NCI-H446 (cell line): ENCODE data around the gene NOXRED1.
"Not testable (repeated sequence)": the region's sequence is repeated elsewhere in the genome, so short reads cannot be mapped to it uniquely, and the experiment has no call there.

Experiments
- DNase-seq, 2 experiments: peaks; one replicate each; lab custom pipeline; 2025; lab: John Stamatoyannopoulos, UW

Gene NOXRED1

GRCh38 chr14:77423423-77423822 lies at the start of gene NOXRED1:
Gene NOXRED1, minus strand, starts transcription at chr14:77423523. Its CDS starts 634 bp downstream, at chr14:77422889.
- DNase-seq = no peak

- DNase-seq = no peak
These were observed 47.0 kb upstream of the NOXRED1 start for GRCh38 chr14:77470224-77470870.

GRCh38 chr14:77469539-77469938 lies 46.2 kb upstream of the NOXRED1 start:
- DNase-seq = no peak

- no peak for DNase-seq
These were observed 45.8 kb upstream of the NOXRED1 start for GRCh38 chr14:77469067-77469505.

- no peak for DNase-seq
These were observed 44.5 kb upstream of the NOXRED1 start for GRCh38 chr14:77467801-77468200.

GRCh38 chr14:77459072-77459723 lies 35.9 kb upstream of the NOXRED1 start:
- DNase-seq = peak; percentile 44 to 69

- no peak for DNase-seq
These were observed 35.1 kb upstream of the NOXRED1 start for GRCh38 chr14:77458249-77458950.

- peak; percentile 96 to 97 for DNase-seq
These were observed 34.4 kb upstream of the NOXRED1 start, which contains the start of the genes AHSA1 and VIPAS39 for GRCh38 chr14:77457522-77458248. Gene AHSA1, plus strand, starts transcription at chr14:77458093. Its CDS starts 97 bp downstream, at chr14:77458190. Gene VIPAS39, minus strand, starts transcription at chr14:77457601. Its CDS starts 3,499 bp downstream, at chr14:77454102.

- no peak for DNase-seq
These were observed 33.8 kb upstream of the NOXRED1 start for GRCh38 chr14:77457115-77457521.

- no peak for DNase-seq
These were observed 32.8 kb upstream of the NOXRED1 start for GRCh38 chr14:77455966-77456640.

GRCh38 chr14:77442196-77442595 lies 18.9 kb upstream of the NOXRED1 start:
- no peak for DNase-seq

- no peak for DNase-seq
These were observed 16.5 kb upstream of the NOXRED1 start for GRCh38 chr14:77439861-77440260.

- no peak for DNase-seq
These were observed 15.3 kb upstream of the NOXRED1 start for GRCh38 chr14:77438596-77438995.

GRCh38 chr14:77436042-77436441 lies 12.7 kb upstream of the NOXRED1 start:
- no peak for DNase-seq

- DNase-seq = no peak
These were observed 3.1 kb upstream of the NOXRED1 start for GRCh38 chr14:77426396-77426795.

GRCh38 chr14:77424862-77425261 lies 1.5 kb upstream of the NOXRED1 start:
- DNase-seq = no peak

GRCh38 chr14:77421201-77421600 lies 2.1 kb downstream of the NOXRED1 start:
- DNase-seq = no peak

- no peak for DNase-seq
These were observed 6.5 kb downstream of the NOXRED1 start for GRCh38 chr14:77416836-77417235.

- DNase-seq = not testable (repeated sequence)
These were observed 7.2 kb downstream of the NOXRED1 start for GRCh38 chr14:77416098-77416497.

GRCh38 chr14:77415403-77416030 lies 7.8 kb downstream of the NOXRED1 start:
- not testable (repeated sequence) for DNase-seq

- peak in 1 of 2 experiments; percentile 28 for DNase-seq
These were observed 14.2 kb downstream of the NOXRED1 start for GRCh38 chr14:77409131-77409533.
